Stimulated activated CD4-positive, alpha-beta T cell treated with anti-CD3 and anti-CD28 coated beads, TNF-alpha, amount 100 ng/mL, for 1 hour (primary cell): Measurements from ENCODE around the gene DLX5.

Experiments
- DNase-seq, 3 donors: peaks; one replicate each; pipeline ENCODE4 v3.0.0-alpha.2; 2020; ENCODE audit warnings: low read depth in 3 of 3, low spot score in 1 of 3

DLX5 gene

DNA sequence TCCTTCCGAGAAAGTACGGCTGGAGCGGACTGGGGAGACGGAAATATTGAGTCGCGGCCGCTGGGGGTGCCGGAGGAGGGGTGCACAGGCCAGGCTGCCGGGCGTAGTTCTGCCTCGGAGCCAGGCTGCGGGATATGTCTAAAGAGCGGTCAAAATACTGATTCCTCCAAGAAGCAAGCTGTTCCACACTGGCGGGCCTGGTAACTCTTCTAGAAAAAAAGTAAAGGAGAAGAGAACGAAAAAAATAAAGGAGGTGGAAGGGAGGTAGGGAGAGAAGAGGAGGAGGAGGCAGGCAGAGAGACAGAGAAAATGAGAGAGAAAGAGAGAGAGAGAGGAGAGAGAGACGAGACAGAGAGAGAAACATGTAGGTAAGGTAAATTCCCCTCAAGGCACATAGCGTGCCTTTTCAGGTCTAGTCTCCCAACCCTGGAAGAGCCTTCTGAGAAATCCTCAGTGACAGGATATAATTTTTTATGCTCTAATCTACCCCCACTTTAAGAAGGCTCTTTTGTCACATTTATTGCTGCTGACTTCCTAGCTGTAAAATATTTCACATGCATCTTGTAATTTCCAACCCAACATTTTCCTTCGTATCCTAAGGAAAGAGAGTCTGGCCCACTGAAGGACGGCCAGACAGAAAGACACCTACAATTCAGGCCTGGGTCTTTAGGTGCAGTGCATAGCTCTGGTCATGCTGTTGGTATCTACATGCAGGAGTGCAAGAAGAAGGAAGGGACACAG, 5.7 kb downstream of the DLX5 start:
- DNase-seq, result no peak

DNA sequence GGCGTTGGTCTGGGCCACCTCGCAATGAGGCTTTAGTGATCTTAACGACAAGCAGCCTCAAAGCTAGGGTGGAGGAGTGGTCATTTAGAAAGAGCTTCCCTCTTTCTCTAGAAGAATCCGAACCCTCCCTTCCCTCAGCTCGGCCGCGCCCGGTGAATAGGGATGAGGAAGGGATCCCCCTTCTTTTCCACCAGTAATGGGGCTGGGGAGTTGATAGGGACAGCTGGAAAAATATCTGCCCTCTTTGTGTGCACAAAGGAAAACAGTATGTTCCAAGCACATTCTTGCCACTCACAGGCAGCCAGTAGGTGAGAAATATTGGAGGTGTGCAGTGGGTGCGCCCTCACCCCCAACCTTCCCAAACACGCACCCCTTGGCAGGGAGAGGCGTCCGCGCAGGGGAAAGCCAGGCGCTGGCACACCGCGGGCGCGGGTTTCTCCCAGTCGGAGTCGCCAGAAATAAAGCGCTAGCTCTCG, 6.5 kb downstream of the DLX5 start:
- no peak for DNase-seq

GRCh38 chr7:97017192-97018125, 7.2 kb downstream of the DLX5 start:
- DNase-seq, result no peak

DNA sequence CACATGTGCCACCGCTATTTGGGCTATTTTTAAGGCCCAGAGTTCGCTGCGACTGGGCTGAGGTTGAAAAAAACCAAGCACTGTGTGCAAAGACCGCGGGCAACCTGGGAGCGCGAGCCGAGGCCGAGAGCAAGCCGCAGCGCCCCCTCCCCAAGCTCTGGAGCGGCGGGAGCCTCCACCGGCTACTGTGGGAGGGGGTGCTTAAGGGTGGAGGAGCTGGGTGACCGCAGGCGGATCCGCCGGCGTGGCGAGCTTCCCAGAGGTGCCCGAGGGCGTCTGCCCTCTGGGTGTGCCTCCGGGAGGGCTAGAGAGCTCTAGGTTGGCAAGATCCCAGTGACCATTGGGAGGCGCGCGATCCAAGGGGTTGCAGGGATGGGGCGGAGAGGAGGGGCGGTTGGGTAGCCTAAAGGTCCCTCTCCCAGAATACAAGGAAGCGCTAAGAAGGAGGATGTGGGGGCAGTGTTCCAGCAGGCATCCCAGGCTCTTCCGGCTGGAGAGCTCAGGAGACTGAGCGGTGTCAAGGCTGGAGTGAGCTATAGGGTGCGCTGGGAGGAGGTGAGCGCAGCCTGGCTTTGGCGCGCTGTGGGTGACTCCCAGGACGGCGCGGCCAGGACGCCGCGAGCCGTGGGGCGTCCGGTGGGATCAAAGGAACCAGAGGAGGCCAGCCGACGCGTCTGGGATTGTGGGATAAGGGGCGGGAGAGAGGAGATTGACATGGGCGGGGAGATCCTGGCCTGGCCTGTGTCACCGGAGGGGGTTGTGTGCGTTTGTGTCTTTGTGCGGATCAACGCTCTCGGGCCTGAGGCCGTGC, 8.0 kb downstream of the DLX5 start:
- DNase-seq, result no peak

DNA sequence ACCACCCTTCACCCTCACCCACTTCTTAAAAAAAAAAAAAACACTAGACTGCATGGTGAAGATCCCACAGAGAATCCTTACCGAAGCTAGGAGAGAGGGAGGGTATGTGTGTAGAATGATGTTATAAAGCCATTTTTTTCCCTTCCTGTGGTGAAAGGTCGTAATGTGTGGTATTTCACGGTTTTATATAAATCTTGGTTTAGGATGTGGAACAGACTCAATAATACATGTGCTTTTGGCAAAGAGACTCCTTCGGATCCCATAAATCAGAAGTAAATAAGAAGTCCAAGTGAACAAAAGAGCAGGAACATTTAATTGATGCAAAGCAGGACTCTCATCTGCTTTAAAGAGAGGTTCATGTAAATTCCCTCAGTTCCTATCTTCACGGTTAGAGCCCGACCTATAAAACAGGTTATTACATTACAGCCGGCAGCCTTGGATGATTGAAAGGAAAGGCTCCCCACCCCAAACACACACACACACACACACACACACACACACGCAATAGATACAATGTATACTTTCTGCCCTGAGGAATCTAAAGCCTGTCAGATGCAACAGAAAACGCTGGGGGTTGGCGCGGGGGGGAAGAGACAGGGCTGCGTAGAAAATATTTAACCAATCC, 8.8 kb downstream of the DLX5 start:
- DNase-seq, result no peak

DNA sequence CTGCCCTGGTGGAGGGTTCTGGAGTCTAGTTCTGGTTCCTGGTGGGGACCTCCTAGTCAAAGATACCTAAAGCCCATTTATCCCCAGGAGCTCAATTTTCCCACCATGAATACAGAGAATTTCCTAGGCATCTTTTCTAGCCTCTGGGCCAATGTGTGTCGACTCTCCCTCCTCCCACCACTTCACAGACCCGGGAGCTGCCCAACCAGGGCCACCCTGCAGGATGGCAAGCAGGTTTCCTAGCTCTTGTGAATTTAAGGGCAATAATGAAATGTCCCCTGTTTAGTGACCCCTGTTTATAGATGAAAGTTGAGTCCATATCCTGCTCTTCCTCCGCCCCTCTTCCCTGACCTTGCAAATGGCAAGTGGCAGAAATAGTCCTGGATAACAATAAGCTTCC, 9.4 kb downstream of the DLX5 start:
- DNase-seq, result no peak

- DNase-seq, result no peak
Observed at GRCh38 chr7:97014145-97014750, 10.4 kb downstream of the DLX5 start.

GRCh38 chr7:97013845-97014134, 10.8 kb downstream of the DLX5 start:
- DNase-seq, result no peak

GRCh38 chr7:97013134-97013844, 11.3 kb downstream of the DLX5 start:
- no peak for DNase-seq

- no peak for DNase-seq
Observed at GRCh38 chr7:97012365-97013133, 12.1 kb downstream of the DLX5 start.

- DNase-seq, result no peak
Observed at GRCh38 chr7:97011536-97012364, 12.9 kb downstream of the DLX5 start.

DNA sequence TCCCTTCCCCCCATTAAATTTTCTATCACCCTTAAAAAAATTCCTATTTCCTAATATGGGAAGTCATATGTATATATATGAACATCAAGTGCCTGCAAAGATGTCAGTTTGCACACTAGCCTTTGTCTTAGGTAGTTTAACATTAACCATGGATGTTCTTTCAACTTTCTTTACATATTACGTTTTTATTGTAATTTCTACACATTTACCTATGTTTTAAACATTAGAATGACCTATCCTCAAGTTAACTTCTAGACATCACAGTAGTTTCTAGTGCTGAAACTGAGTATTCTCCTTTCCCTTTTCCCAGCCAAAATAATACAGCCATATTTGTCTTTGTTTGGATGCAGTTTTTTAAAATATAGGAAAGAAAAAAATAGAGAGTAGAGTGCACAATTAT, 13.5 kb downstream of the DLX5 start:
- DNase-seq, result no peak

GRCh38 chr7:97009753-97010732, 14.6 kb downstream of the DLX5 start:
- no peak for DNase-seq

GRCh38 chr7:97008275-97008917, 16.2 kb downstream of the DLX5 start:
- DNase-seq, result no peak

- no peak for DNase-seq
Observed at GRCh38 chr7:97007583-97007861, 17.1 kb downstream of the DLX5 start.

DNA sequence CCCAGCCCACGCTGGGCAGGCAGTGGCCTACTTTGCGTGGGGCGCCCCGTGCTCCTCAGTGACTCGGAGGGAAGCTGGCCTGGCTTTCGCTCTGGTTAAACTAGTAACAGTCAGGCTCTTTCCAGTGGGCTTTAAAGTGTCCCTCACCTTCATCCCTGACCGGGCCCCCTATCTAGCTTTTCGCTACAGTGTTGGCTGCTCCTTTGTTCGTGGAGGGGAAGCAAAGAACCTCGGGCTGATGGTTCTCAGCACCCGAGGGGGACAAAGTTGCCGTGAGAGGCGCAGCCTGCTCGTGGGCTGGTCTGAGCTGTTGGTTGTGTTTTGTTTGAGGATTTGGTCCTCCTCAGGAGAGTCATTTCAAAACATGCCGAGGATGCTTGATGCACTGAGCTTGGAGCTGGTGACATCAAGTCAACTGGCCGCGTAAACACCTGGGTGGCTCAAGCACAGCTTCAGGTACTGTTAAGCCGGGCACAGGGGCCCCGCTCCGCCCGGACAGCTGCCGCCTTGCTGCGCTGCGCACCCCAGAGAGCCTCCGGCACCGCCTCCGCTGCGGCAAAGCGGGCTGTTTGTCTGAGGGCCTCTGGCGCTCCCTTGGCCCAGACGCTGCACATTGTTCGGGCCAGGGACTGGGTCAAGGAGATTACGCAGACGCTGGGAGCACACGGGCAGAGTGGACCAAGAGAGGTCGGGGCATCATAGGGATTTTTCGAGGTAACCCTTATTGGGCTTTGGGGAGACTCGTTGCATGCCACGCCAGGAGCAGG, 17.6 kb downstream of the DLX5 start:
- no peak for DNase-seq
